Superior temporal gyrus (tissue), 1 donor: Measurements from ENCODE around the gene USF3.
A peak's percentile ranks its signal among the peaks of the same experiment; 100 is the strongest.
"Not testable (repeated sequence)": the region's sequence is repeated elsewhere in the genome, so short reads cannot be mapped to it uniquely, and the experiment has no call there.

Experiments
- DNase-seq: peaks from one replicate; pipeline ENCODE4 v3.0.0-alpha.2; 2016; ENCODE audit errors: extremely low spot score

The USF3 gene

DNA sequence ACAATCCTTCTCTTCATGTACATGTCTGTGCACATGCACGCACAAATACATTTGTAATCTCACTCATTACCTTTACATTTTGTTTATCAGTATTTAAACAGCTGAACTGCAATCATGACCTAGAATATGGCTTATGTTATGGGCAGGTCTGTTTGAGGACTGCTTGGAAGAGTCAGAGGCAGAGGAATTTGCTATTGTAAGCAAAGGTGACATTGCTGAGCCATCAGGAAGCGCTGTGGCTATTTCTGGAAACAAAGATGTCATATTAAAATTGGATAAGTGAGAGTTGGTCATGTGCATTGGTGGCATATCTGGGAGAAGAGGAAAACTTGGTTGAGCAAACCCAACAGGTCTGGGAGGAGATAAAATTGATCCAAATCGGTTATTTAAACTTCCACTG is 41.6 kb downstream of the USF3 start:
- DNase-seq, result no peak

DNA sequence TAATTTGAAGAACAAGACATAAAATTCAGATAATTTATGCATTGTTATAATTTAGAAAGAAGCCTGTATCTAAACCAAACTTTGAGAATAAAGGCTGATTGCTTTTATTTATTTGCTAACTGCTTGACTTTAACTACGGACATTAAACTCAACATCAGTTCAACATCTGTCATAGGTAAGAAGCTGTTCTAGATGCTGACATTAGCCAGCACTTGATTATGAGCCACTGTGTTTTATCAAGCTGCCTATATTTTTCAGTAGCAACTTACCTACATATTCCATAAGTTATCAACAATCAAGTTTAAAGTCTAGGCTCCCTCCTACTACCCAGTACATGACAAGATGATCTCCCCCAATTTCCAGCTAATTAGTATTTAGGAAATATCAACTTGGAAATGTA is 42.1 kb downstream of the USF3 start:
- DNase-seq, result no peak

- no peak for DNase-seq
These were observed 47.1 kb downstream of the USF3 start for GRCh38 chr3:113649174-113649845.

DNA sequence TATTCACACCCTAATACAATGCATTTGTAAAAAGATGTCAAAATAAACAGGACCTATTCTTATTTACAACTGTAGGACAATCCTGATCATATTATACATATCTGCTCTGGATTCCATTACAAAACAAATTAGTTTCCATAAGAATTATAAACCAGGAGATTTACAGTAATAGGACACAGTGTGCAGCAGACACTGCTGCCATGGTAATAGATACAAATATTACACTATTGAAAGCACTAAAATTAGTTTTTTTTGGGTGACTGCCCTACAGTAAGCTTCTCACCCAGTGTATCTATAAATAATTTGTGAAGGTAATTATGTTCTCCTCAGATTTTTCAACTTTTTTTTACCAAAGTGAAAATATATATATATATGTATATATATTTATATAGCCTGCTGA is 47.9 kb downstream of the USF3 start:
- no peak for DNase-seq

GRCh38 chr3:113643583-113643982 is 52.9 kb downstream of the USF3 start:
- no peak for DNase-seq

DNA sequence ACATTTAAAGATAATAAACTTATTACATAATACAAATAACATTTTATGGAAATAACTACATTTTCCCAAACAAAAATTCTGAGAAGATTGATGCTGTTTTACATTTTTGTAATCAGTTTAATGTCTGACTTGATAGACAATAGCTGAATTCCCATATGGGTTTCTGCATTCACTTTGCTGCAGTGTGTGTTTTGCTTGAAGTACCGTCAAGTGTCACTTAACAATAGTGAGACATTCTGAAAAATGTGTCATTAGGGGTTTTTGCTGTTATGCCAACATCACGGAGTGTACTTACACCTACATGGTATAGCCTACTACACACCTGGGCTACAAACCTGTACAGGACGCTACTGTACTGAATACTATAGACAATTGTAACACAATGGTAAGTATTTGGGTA is 57.5 kb downstream of the USF3 start:
- DNase-seq, result no peak

- no peak for DNase-seq
These were observed 58.7 kb downstream of the USF3 start for GRCh38 chr3:113637756-113638155.

- DNase-seq, result not testable (repeated sequence)
These were observed 60.4 kb downstream of the USF3 start for GRCh38 chr3:113636034-113636433.

- DNase-seq, result no peak
These were observed 61.5 kb downstream of the USF3 start for GRCh38 chr3:113634782-113635474.

GRCh38 chr3:113631573-113631972 is 64.9 kb downstream of the USF3 start:
- no peak for DNase-seq

DNA sequence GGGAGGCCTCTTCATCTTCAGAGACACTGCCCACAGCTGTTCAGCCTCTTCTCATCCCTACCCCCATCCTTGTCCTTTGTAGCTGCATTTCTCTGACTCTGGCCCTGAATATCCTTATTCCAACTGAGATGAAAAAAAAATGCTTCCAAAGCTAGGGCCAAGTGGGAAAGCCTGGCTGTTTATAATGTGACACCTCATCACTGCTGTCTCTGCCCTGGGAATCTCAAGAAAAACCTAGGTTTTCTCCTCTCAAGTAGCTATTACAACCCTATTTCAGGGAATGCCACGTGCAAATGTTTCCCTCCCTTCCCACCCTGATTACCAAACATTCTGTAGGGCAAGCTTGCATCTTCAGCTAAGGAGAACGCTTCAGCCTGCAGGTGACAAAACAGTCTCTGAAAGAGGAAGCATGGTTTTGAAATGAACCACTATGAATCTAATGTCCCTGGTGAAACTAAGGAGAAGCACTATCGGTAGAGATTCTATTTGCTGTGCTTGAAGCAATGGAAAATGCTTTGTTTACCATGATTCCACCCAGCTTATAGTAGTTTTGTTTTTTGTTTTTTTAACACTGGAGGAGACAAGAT is 65.4 kb downstream of the USF3 start:
- DNase-seq, result no peak

GRCh38 chr3:113629584-113630421 is 66.6 kb downstream of the USF3 start:
- DNase-seq, result no peak

GRCh38 chr3:113628788-113629187 is 67.7 kb downstream of the USF3 start:
- DNase-seq, result no peak

DNA sequence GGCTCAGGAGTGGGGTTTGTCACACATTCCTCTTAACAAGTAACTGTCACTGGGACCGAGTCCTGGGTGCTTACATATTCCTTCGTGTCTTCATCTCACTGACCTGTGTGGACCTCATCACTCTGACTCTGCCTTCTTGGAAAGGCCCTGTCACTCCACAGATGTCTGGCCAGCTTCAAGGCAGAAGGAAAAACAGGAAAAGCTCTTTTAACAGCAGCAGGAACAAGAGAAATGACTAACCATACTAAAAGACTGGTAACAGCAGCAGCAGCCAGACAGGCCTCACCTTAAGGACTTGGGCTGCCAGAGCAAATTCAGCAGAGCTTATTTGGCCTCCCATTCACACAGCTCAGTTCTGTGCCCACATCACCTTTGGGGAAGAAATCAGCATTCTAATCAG is 68.1 kb downstream of the USF3 start:
- DNase-seq, result no peak

DNA sequence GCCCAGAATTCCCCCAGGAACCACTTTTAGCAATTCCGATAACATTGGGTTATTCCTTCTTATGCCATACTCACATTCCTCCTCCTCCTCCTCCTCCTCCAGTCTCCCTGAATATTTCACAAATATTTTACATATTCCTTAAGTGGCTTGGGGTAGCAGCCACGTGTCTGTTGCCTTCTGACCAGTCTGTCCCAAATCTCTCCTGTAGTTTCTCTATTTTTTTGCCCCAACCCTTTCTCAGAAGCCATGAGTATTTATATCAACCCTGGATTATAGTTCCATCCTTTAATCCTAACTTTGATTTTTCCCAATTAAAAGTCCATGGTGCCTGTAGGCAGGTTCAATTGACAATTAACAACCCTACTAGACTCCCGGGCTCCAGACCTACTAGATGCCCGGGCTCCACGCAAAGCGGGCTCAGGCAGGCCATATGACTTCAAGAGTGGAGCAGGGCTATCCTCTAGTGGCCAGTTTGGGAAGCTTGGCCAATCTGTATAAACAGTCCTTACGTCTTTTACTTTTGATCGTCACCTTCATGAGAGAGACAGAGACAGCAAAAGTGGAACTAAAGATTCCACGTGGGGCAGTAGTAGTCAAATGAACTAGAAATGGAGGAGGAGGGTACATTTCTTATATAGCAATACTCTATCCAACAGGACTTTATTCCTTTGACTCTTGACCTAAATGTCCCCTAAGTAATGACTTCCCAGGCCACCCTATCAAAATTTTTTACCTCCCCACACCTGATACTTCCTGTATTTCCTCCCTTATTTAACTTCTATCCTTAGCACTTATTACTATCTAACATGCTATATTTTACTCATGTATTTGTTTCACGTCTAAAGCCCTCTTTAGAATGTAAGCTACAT is 69.7 kb downstream of the USF3 start:
- DNase-seq, result peak; percentile 85

DNA sequence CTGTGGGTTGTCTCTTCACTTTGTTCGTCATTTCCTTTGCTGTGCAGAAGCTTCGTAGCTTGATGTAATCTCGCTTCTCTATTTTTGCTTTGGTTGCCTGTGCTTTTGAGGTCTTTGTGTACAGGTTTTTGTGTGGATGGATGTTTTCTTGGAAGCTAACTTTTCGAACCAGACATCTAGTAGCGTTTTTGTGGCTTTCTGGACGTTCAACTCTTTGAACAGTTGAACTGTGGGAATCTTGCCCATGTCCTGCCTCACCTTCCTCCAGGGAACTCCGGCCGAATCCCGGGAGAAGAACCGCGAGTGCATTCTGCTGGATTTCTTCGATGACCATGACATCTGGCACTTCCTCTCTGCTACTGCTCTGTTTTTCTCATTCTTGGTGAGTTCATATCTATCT is 70.6 kb downstream of the USF3 start:
- DNase-seq, result peak; percentile 28

- no peak for DNase-seq
These were observed 72.6 kb downstream of the USF3 start for GRCh38 chr3:113623811-113624210.

- DNase-seq, result no peak
These were observed 73.1 kb downstream of the USF3 start for GRCh38 chr3:113623324-113623723.

GRCh38 chr3:113620091-113620490 is 76.4 kb downstream of the USF3 start:
- DNase-seq, result no peak

- DNase-seq, result no peak
These were observed 78.7 kb downstream of the USF3 start for GRCh38 chr3:113617726-113618125.

DNA sequence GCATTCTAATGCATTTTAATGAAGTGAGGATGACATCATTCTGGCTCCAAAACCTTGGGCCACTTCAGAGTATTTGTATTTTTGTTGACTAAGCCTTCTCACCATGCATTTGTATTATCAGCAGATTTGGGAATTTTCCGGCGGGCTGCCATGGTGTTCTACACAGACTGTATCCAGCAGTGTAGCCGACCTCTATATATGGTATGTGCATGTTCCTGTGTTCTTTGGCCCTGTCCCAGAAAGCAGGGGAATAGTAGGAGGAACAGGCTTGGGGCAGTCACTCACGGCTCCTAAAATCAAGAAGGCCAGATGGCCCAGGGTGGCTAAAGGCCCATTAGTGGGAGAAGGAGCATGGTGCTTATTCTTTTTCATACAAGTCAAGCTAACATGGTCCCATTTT is 80.5 kb downstream of the USF3 start:
- no peak for DNase-seq
